ENCODE results near the gene BIRC2. TPM values are rescaled to one million over a fixed set of nuclear protein-coding genes. Genes with fewer than 3 reads are reported as not detected.

BIRC2 gene
- polyA plus RNA-seq, 1 donor (not counting 4 experiments of a cell fraction or from before 2014, with no cell fraction given), result 53.8 TPM

DNA sequence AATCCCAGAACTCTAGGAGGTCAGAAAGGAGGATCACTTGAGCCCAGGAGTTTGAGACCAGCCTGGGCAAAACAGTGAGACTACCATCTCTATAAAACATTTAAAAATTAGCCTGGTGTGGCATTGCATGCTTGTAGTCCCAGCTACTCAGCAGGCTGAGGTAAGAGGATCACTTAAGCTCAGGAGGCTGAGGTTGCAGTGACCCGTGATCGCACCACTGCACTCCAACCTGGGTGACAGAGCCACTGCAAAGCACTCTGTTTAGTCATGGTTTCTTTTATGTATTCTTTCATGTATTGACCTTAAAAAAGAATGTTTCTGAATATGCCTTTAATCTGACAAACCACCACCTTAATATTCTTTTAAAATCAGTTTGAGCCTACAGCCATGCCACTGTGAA is 52.2 kb downstream of the BIRC2 start:
- Histone ChIP-seq H3K79me2 (ENCODE audit: control insufficient read depth, insufficient read depth, low read length) (peaks cover 7% of the 10 kb centered on the region), H3K9me3 (ENCODE audit: control insufficient read depth, low read depth, low read length) (no peaks in the 10 kb centered on the region), H4K20me1 (ENCODE audit: control insufficient read depth, extremely low read depth, insufficient read depth, low read length) (peaks cover 2% of the 10 kb centered on the region), H3K27ac (ENCODE audit: control insufficient read depth, insufficient read depth, low read length) (no peak overlapping the region), H2AFZ (ENCODE audit: control insufficient read depth, low read length) (no peak overlapping the region), H3K9me1 (ENCODE audit: control insufficient read depth, extremely low read depth, insufficient read depth, low read length) (no peaks in the 10 kb centered on the region), H3K4me2 (ENCODE audit: control insufficient read depth, extremely low read depth, insufficient read depth, low read depth, low read length) (no peak overlapping the region), H3K27me3 (ENCODE audit: control insufficient read depth, extremely low read depth, insufficient read depth, low read length) (no peaks in the 10 kb centered on the region), H3K9ac (ENCODE audit: control insufficient read depth, extremely low read depth, insufficient read depth, low read length) (no peak overlapping the region), H3K36me3 (ENCODE audit: control insufficient read depth in 2 of 2, extremely low read depth in 1 of 2, insufficient read depth in 2 of 2, low read length in 2 of 2) (peaks cover 12 to 21% of the 10 kb centered on the region in 2 experiments), H3K4me3 (ENCODE audit: control insufficient read depth in 2 of 3, extremely low read depth in 1 of 3, insufficient read depth in 2 of 3, low read depth in 1 of 3, low read length in 3 of 3) (no peak overlapping the region), H3K4me1 (ENCODE audit: control insufficient read depth, extremely low read depth, insufficient read depth, low read length) (no peaks in the 10 kb centered on the region)
- TF ChIP-seq, protein P1, sequence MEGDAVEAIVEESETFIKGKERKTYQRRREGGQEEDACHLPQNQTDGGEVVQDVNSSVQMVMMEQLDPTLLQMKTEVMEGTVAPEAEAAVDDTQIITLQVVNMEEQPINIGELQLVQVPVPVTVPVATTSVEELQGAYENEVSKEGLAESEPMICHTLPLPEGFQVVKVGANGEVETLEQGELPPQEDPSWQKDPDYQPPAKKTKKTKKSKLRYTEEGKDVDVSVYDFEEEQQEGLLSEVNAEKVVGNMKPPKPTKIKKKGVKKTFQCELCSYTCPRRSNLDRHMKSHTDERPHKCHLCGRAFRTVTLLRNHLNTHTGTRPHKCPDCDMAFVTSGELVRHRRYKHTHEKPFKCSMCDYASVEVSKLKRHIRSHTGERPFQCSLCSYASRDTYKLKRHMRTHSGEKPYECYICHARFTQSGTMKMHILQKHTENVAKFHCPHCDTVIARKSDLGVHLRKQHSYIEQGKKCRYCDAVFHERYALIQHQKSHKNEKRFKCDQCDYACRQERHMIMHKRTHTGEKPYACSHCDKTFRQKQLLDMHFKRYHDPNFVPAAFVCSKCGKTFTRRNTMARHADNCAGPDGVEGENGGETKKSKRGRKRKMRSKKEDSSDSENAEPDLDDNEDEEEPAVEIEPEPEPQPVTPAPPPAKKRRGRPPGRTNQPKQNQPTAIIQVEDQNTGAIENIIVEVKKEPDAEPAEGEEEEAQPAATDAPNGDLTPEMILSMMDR (optimal IDR thresholded peaks at IDR 0.05 in 1 of 3, IDR thresholded peaks at IDR 0.05 in 1 of 3, conservative IDR thresholded peaks at IDR 0.05 in 1 of 3; ENCODE audit: extremely low read depth in 1 of 3, insufficient read depth in 2 of 3, low read length in 3 of 3), result no peak
- no peak for TF ChIP-seq EZH2 (IDR thresholded peaks at IDR 0.05; ENCODE audit: low read length)
- FAIRE-seq (no peak), DNase-seq (ENCODE audit: low read depth, low spot score) (no peak)
- dilution Hi-C loops (cut with MboI; ENCODE audit: extremely low pct_ligation_motif_present, low sequenced_read_pairs), result no loop called here

DNA sequence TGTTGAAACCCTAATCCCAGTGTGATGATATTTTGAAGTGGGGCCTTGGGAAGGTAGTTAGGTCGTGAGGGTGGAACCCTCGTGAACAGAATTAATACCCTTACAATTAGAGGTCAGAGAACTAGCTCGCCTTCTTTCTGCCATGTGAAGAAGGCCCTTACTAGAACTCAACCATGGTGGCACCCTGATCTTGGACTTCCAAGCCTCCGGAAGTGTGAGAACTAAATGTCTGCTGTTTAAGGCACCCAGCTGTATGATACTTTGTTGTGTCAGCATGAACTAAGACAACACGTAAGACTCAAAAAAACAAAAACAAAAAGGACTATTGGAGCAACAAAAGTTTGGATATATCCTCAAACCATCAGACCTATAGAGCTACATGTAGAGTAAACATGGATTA is 53.6 kb downstream of the BIRC2 start:
- H2AFZ ChIP-seq (ENCODE audit: control insufficient read depth, low read length), result no peak overlapping the region
- DNase-seq (ENCODE audit: low read depth, low spot score), result no peak
- FAIRE-seq, result no peak
- no peak overlapping the region for H3K9ac ChIP-seq (ENCODE audit: control insufficient read depth, extremely low read depth, insufficient read depth, low read length)
- H3K9me3 ChIP-seq (ENCODE audit: control insufficient read depth, low read depth, low read length), result no peaks in the 10 kb centered on the region
- no peaks in the 10 kb centered on the region for H3K9me1 ChIP-seq (ENCODE audit: control insufficient read depth, extremely low read depth, insufficient read depth, low read length)
- peaks cover 12 to 17% of the 10 kb centered on the region in 2 experiments for H3K36me3 ChIP-seq (ENCODE audit: control insufficient read depth in 2 of 2, extremely low read depth in 1 of 2, insufficient read depth in 2 of 2, low read length in 2 of 2)
- H3K4me1 ChIP-seq (ENCODE audit: control insufficient read depth, extremely low read depth, insufficient read depth, low read length), result no peaks in the 10 kb centered on the region
- H3K4me2 ChIP-seq (ENCODE audit: control insufficient read depth, extremely low read depth, insufficient read depth, low read depth, low read length), result no peak overlapping the region
- peaks cover 2% of the 10 kb centered on the region for H4K20me1 ChIP-seq (ENCODE audit: control insufficient read depth, extremely low read depth, insufficient read depth, low read length)
- H3K27me3 ChIP-seq (ENCODE audit: control insufficient read depth, extremely low read depth, insufficient read depth, low read length), result no peaks in the 10 kb centered on the region
- TF ChIP-seq, protein P1 (optimal IDR thresholded peaks at IDR 0.05 in 1 of 3, IDR thresholded peaks at IDR 0.05 in 1 of 3, conservative IDR thresholded peaks at IDR 0.05 in 1 of 3; ENCODE audit: extremely low read depth in 1 of 3, insufficient read depth in 2 of 3, low read length in 3 of 3), result no peak
- TF ChIP-seq EZH2 (IDR thresholded peaks at IDR 0.05; ENCODE audit: low read length), result no peak
- dilution Hi-C loops (cut with MboI; ENCODE audit: extremely low pct_ligation_motif_present, low sequenced_read_pairs), result no loop called here
- H3K4me3 ChIP-seq (ENCODE audit: control insufficient read depth in 2 of 3, extremely low read depth in 1 of 3, insufficient read depth in 2 of 3, low read depth in 1 of 3, low read length in 3 of 3), result no peak overlapping the region
- H3K27ac ChIP-seq (ENCODE audit: control insufficient read depth, insufficient read depth, low read length), result no peak overlapping the region
- H3K79me2 ChIP-seq (ENCODE audit: control insufficient read depth, insufficient read depth, low read length), result peaks cover 7% of the 10 kb centered on the region
